Activated CD8-positive, alpha-beta memory T cell treated with anti-CD3 and anti-CD28 coated beads, Interleukin-2, amount 50 U/mL, for 48 hours (primary cell): ENCODE data around the gene CCNL1.

ENCODE experiments used
- DNase-seq: peaks from one replicate; pipeline ENCODE4 v3.0.0-alpha.2; 2020

The CCNL1 gene

DNA sequence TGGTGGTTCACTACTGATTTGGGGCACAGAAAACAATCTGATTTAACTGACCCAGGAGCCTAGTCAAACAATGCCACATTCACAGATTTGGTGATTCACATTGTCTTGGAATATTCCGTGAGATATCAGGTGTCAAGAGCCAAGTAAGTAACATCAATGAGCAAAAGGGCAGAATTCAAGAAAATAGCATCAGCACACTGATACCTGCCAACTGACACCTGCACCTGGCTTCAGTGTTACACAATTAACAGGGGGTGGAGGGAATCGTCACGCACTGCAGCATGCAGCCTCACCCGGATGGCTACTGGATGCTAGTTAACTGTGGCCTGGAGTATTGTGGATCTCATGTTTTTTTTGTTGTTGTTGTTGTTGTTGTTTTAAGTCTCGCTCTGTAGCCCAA, 17.6 kb downstream of the CCNL1 start:
- no peak for DNase-seq

DNA sequence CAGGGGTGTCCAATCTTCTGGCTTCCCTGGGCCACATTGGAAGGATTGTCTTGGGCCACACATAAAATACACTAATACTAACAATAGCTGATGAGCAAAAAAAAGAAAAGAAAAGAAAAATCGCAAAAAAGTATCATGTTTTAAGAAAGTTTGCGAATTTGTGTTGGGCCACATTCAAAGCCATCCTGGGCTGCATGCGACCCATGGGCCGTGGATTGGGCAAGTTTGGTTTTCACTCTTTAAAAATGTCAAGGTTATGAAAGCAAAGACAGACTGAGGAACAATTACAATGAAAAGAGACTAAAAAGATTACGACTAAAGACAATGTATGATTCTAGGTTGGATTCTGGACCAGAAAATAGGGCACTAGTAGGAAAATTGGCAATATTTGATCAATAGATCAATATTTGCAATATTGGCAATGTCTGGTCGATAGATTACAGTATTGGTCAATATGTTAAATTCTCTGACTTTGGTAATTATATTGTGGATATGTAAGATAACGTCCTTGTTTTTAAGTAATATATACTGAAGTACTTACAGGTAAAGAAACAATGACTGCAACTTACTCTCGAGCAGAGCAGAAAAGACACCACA, 19.9 kb downstream of the CCNL1 start:
- DNase-seq = no peak

DNA sequence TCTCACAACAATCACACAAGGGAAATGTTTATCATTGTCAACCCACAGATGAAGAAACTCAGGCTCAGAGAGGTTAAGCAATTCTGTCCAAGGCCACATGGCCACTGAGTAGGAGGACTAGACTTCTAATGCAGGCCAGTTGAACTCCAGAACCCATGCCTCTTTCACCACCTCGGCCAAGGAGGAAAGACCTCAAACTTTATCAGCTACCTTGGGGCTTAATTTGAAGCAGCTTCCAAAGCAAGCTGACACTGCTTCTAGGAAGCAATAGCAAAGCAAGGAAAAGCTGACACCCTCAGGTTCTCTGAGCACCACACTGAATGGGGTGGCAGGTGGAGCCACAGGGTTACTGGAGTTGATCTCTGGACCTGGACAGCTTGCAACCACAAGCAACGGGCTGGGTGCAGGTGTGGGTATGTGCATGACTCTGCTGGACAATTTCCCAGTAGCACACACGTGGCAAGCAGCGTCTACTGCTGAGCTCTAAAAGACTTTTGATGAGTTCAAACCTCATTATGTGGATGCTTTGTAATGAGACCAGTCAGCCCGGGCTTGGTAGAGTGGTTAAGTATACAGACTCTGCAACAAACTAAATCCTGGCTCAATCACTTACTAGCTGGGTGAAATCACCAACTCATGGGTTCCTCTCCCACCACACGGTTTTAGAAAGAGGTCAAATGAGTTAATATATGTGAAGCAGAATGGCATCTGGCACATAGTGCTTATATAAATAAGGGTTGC, 23.1 kb downstream of the CCNL1 start:
- DNase-seq = no peak

- no peak for DNase-seq
Measured at GRCh38 chr3:157135671-157136396, 24.1 kb downstream of the CCNL1 start.

DNA sequence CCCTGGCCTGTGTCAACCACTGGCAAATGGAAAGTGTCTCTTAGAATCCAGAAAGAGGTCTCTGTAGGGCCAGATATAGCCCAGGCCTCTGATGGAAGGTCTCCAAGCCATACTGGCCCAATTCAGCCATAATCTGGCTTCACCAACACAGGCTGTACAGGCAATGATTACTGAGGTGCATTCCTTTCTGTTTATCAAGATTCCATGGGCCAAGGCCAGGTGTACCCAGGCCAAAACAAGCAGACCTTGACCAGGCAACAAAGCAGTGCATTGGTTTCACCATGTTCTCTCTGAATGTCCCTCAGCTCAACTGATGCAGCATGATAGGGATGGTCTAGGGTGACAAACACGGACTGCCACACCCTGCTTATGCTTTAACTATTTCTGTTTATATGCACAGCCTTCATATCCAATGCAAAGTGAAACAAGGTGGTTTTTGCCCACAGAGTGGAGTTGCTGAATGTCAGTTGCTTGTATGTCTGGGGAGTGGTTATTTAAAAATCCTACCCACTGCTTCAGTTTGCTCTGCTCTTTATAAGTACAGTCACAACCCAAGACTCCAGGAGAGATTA, 25.2 kb downstream of the CCNL1 start:
- DNase-seq = no peak

DNA sequence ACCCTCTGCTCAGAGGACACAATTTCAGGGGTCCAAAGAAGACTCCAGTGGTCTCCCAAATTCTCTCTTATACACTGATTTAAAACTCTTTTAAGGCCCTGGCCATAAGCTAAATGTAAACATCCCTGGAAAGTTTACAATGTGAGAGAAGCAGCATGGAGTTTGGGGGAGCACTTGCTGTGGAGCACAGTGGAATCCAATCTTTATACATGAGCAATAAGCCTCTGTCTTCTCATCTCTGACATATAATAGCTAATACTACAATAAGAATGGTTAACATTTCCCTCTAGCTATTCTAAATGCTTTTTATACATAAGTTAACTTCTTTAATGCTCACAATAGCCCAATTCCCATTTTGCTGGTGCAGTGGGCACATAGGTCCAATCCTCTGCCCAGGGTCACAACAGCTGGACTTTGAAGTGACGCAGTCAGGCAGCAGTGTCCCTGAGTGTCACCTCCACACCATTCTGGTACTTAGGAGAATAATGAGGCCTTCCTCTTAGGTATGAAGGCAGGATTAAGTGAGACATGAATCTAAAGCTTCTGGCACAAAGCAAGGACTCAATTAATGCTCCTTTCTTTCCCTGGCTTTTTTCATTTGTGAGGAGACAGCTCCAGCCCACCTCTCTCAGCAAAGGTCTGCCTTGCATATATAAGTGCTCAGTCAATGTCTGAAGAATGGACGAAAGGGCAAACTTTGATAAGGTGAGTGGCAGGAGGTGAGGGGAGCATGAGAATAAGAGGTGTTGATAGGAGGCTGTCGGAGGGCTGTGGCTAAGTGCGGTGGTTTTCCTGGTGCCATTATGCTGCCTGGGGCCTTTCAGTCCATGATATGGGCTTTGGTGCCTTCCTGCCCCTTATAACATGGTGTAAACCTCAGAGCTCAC, 26.3 kb downstream of the CCNL1 start:
- DNase-seq = no peak

GRCh38 chr3:157132936-157133335, 27.0 kb downstream of the CCNL1 start:
- DNase-seq = no peak

DNA sequence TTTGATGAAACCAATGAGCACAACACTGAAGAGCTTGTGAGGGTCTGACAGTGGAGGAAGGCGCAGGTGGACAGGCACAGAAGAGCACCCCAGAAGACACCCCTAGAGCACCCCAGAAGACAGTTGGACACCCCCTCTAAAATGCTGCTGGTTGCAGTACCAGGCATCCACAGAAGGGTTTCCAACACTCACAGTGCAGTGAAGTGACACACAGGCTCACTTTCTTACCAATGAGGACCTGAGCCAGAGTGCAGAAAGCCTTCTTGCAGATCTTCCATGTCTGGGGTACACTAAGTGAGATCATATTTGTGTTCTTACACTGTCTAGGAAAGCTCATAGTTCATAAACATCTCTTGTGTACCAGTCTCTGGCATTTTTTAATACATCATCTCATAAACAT, 27.6 kb downstream of the CCNL1 start:
- DNase-seq = no peak

DNA sequence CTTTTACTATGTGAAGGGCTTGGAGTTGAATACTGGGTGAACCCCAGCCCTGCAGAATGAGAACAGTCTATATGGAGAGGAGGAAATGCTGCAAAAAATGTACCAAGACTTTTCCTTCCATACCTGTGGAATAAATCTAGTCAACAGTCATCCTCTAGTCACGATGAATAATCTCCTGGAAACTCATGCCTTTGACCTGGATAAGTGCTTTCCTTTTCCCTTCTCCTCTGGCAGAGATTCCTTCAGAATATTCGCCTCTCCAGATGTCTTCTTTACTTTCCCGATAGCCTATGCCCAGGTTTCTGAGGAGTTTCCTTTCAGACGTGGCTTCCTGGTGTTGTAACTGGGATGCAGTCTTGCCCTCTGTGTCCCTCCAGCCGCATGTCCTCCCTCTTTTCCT, 28.1 kb downstream of the CCNL1 start:
- DNase-seq = no peak

GRCh38 chr3:157130467-157131251, 29.3 kb downstream of the CCNL1 start:
- peak; percentile 79 for DNase-seq

DNA sequence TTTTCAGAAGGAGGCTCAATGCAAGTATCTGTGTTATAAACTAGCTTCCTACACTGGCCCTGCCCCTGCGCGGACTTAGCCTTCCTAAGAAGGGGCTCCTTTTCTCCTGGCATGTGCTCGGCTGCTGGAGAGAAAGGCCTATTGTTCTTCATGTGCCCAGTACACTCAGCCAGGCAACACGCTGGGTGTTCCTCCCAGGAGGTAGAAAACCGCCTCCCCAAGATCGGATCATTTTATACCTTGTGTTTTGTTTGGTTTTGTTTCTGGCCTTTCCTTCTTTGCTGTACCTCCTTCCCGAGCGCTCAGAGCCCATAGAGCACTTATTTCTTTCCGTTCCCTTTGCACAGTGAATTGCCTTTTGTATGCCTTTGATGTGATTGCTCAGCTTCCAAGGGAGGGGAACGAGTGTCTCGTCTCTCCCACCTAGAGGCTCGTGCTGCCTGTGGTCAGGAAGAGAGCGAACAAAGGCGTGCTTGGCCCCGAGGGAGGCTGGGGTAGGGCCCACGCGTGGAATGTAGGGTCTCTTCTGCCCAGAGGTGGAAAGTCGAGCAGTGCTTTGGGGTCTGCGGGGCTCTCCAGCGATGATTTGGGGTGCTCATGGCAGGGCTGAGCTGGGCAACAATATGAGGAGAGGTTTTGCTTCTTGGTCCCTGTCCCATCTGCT, 30.0 kb downstream of the CCNL1 start:
- DNase-seq = peak; percentile 69

- peak; percentile 70 for DNase-seq
Measured at GRCh38 chr3:157128771-157129681, 30.9 kb downstream of the CCNL1 start.

GRCh38 chr3:157127831-157128767, 31.8 kb downstream of the CCNL1 start:
- peak; percentile 81 for DNase-seq

- DNase-seq = no peak
Measured at GRCh38 chr3:157127268-157127667, 32.7 kb downstream of the CCNL1 start.

DNA sequence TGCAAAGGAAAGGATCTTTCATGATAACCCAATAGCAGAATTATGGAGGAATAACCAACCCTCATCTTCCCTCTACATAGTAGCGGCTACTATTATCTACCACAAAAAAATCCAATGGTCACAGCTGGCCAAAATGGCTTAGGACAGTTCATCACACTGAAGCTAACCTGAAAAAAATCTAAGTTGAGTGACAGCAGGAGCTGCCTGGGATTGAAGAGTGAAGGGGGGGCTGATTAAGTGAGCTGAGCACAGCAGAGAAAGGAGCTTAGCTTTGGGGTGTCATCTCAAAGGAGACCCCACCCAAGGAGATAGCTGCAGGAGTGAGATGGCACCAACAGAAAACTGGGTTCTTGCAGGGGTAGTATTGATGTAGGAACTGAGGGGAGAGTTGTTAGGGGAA, 33.6 kb downstream of the CCNL1 start:
- no peak for DNase-seq

DNA sequence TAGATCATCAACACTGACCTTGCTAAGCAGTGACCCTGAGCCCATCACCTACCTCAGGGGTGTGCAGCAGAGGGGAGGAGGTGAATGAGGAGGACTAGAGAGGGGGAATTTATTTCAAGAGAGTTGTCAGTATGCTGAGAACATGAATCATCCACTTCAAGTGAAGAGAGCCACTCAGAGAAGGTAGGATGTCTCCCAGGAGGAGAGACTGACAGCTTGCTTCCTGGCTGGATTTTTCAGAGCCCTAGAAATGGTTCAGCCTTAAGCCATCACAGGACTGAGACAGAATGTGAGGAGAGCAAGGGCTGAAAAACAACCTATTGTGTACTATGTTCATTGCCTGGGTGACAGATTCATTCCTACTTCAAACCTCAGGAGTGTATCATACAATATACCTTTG, 34.8 kb downstream of the CCNL1 start:
- DNase-seq = no peak

GRCh38 chr3:157123621-157124020, 36.3 kb downstream of the CCNL1 start:
- DNase-seq = no peak

GRCh38 chr3:157122832-157123427, 37.0 kb downstream of the CCNL1 start:
- no peak for DNase-seq

GRCh38 chr3:157122116-157122515, 37.8 kb downstream of the CCNL1 start:
- no peak for DNase-seq
